Activated CD4-positive, CD25-positive, alpha-beta regulatory T cell treated with anti-CD3 and anti-CD28 coated beads, Interleukin-2, amount 50 U/mL, for 72 hours (primary cell): ENCODE data around the gene CREB3.

Experiments used
- DNase-seq: peaks from one replicate; pipeline ENCODE4 v3.0.0; 2021

Gene CREB3

DNA sequence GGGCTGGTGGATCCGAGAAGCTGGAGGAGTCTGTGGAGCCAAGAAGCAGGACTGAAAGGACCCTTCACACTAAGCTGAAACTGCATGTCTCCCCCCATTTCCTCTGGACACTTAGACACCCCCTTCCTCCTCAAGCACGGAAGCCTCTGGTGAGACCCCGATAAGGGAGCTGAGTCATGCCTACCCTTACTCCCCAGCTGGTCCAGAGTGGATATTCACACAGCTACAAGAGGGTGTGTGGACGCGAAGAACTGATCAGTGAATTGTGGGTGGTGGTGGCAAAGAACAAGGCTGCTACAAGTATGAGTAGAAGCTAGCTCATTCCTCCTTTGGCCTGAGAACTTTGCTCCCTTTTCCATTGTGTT lies 4.8 kb upstream of the CREB3 start:
- no peak for DNase-seq

DNA sequence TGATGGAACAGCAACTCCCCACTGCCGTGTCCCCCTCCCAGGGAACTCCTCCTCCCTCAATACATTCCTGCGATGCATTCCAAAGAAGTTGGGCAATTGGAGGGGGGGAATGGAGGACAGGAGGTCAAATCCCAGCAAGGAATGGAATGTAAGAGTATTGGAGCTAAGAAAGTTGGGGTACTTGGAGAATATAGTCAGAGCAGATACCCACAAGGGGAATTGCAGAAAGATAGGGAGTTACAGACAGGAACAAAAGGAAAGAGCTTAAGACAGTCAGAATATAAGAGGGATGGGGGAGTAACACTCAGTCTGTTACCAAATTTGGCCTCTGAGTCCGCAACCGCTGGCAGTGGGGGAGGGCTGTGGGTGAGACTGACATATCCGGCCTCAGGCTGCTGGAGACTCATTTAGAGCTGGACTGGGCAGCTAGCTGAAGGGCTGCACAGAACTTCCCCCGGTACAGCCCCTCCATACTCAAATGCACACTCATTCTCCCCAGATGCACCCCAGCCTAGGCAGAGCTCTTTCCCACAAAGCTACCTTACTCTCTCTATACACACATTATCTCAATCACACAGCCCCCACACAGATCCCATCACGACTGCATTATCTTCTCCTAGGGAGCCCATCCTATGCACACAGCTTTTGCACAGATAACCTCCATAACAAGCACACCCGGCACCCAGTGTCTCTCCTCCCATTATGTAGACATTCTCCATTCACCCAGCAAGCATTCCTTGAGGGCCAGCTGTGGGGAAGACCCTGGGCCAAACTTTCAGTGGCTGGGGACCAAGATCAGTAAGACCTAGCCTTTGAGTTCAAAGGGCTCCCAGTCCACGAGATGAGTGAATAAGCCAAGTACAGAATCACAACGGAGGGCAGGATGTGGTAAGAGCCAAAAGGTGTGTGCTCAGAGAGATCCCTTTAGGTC lies 4.2 kb upstream of the CREB3 start:
- DNase-seq: peak; percentile 68

DNA sequence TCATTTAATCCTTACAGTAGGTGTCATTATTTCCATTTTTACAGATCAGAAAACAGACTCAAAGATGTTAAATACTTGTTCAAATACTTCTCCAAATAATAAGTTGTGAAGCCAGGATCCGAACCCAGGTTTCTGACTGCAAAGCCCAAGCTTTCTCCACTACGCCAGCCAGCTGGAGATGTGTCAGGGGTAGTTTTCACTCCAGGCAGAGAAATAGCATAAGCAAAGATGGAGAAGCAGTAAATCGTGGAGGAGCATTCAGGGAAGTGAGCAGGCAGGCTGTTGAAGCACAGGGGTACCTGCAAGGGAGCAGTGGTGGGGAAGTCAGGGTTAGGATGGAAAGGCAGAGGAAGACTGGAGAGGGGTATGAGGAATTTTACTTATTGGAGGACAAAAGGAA lies 3.4 kb upstream of the CREB3 start:
- no peak for DNase-seq

DNA sequence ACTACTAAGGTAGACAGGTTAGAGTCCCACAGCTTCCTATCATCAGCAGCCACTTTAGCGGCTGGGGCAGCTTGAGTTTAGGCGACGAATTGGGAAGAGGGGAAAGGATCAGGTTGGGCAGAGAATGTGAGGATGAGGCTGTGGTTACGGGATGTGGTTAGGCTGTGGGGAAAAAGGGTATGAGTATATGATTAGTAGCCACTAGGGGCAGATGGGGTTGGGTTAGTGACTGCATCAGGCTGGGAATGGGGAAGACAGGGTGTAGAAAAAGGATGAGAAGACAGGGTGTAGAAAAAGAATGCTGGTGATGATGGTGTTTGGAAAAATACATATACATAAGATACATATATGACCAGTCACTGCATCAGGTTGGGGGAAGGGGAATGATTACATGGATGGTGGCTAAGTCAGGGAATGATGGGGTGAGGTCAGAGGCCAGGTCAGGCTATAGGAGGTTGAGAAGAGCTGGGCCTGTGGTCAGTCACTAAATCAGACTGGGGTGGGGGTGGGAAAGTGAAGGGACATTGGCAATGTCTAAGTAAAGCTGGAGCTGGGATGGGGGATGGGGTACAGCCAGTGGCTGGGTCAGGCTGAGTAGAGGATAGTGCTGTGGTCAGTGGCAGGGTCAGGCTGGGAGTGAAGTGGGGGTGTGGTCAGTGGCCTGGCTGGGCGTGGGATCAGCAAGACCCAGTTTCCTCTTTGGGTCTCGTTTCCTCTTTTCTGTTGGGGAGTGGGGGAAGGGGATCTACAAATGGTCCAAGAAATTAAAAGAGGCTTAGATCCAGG lies 2.6 kb upstream of the CREB3 start:
- no peak for DNase-seq

DNA sequence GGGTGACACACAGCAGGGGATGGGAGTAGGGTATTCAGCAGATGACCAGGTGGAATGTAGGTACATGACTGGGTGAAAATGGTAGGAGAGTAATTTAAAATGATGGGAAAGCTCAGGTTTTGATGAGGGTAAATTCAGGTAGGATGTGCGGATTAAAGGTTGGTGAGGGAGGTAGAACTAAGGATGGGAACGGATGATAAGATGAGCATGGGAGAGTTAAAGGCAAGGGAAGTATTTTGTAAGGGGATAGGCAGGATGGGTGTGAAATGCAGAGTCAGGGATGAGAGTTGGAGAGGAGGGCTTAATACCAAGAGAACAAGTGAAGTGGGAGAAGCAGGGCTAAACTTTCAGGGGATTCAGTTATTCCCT lies 2.0 kb upstream of the CREB3 start:
- DNase-seq: no peak

DNA sequence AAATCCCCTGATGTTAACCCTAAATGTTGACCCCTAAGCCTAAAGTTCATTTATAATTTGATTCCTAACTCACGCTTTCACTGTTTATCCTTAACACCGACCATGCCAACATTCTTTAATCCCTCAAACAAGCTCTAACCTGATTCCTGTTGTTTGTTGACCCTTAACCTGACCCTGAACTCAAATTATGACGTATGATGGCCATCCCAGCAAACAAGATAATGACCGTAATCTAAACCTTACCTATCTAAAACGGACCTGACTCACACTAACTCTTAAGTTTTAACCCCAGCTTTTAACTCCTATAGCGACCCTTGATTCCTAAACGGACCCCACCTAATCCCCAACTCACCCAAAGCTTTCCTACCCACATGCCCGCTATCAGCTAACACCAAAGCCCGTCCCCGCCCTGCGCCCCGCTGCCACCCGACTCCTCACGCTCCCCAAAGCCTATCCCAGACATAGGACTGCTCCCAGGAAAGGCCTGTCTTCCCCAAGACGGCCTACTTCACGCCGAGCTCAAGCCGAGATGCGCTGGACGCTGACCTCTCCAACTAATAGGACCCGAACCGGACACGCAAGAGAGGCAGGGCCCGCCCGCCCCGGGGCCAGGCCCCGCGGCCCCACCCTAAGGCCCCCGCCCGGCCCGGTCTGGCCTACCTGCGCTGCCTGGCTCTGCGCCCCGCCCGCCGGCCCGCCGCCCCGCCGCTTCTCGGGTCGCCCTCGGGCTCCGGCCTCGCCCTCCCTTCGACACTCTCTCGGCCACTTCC lies 866 bp upstream of the CREB3 start:
- no peak for DNase-seq

DNA sequence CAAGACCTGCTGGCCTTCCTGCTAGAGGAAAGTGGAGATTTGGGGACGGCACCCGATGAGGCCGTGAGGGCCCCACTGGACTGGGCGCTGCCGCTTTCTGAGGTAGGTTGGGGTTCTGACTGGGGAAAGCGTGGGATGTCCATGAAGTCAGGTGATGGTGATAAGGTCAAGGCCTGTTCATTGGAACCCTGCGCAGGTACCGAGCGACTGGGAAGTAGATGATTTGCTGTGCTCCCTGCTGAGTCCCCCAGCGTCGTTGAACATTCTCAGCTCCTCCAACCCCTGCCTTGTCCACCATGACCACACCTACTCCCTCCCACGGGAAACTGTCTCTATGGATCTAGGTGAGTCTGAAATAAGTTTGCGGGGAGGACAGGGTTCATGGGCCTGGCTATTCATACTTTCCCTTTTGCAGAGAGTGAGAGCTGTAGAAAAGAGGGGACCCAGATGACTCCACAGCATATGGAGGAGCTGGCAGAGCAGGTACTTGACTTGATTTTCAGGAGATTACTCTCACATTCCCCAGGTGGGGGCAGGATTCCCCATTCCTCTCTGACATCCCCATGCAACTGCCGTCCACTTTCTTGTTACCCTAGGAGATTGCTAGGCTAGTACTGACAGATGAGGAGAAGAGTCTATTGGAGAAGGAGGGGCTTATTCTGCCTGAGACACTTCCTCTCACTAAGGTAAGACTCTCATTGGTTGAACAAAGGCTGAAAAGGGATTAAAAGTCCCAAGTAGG lies 505 bp downstream of the CREB3 start:
- DNase-seq: no peak

DNA sequence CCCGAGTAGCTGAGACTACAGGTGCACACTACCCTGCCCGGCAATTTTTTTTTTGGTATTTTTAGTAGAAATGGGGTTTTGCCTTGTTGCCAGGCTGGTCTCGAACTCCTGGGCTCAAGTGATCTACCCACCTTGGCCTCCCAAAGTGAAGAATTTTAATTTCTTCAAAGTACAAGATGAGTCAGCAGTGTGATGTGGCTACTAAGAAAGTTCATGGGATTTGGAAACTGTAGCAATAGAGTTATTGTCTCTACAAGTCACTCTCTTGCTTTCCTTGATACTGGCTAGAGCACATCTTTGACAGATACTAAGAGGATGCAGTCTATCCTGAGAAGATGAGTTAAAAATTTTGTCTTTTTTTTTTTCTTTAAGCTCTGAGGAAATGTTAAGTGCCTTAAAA lies 1.6 kb downstream of the CREB3 start:
- DNase-seq: no peak

DNA sequence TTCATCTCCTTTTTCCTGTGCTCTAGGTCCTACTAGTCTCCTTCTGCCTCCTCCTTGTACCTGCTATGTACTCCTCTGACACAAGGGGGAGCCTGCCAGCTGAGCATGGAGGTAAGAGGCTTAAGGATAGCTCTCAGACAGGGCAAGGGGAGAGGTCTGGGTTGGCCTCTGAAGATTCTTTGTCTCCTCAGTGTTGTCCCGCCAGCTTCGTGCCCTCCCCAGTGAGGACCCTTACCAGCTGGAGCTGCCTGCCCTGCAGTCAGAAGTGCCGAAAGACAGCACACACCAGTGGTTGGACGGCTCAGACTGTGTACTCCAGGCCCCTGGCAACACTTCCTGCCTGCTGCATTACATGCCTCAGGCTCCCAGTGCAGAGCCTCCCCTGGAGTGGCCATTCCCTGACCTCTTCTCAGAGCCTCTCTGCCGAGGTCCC lies 3.8 kb downstream of the CREB3 start:
- DNase-seq: peak; percentile 45

DNA sequence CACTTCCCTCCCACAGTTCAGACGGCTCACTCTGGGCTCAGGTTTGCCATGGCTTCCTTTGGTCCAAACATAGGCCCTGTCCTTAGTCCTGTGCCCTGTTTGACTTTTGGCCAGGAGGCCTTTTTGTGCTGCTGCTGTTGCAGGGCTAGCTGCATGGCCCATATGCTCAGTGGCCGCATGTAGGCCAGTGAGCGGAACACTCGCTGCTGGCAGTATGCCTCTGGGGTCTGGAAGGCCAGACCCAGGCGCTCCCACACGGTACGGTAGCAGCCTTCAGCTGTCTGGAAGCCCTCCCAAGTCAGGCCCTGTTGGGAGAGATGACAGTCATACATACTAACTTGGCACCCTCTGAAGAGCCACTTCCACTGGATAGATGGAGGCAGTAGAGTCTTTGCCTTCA lies 4.7 kb downstream of the CREB3 start:
- DNase-seq: no peak

DNA sequence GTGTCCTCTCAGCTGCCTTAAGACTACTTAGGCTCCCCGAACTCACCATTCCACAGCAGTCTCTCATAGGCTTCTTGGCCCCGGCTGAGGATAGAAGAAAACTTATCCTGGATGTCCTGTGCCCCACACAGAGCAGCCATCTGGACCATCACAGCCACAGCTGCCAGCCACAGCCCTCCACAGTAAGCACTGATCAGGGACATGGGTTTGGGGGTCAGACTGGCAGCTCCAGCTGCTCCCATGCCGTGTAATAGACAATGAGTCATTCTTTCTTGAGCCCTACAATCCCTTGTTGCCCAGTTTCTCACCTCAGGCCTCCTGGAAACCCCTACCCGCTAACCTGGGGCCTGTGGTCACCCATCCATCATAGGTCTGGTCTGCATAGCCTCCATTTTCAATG lies 5.7 kb downstream of the CREB3 start:
- no peak for DNase-seq

DNA sequence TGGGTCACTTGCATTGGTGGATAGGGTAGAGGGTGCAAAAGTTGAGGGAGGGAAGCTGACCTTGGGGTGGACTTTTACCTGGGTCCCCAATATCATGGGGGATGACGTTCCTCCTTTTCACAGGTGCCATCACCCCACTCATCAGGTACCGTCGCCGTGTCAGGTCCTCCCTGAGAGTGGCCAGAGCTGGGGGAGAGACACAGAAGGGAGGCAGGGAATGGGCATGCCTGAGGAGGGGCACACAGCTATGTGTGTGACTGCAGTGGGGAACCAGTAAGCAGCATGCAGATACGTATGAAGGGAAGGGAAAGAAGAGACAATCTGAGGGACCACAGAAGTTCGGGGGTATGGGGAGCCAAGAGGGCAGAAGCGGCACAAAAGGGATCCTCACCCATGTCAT lies 6.5 kb downstream of the CREB3 start:
- no peak for DNase-seq

DNA sequence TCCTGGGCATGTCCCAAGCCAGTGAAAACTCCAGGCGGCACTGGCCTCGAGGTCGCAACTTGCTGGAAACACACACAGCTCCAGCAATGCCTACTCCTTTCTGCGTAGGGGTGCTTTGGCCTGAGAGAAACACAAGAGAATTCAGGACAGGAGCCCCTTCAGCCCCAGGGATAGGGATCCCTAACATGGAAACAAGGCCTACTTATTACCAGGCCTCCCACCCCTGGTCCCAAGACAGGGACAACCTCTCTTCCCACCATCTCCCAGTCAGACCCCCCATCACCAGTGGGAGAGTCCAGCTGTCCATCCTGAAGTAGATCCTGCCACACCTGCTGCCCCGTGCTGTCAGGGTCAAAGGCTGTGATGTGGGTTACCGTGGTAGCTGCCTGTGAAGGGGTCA lies 7.8 kb downstream of the CREB3 start:
- no peak for DNase-seq

DNA sequence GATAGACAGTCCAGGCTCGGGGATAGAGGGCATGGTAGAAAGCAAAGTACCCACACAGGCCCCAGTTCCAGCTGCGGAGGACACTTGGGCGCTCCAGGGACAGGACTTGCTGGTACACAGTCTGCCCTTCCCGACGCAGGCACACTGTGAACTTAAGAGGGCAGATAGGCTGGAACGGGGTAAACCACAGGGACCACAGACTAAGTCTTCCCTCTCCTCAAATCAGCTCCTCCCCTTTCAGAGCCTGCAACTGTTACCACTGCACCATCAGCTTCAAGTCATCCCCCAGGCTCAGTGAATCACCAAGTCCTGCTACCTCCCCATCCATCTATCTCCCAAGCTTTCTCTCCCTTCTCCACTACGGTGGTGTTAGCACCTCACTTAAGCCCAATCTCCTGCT lies 9.3 kb downstream of the CREB3 start:
- no peak for DNase-seq

DNA sequence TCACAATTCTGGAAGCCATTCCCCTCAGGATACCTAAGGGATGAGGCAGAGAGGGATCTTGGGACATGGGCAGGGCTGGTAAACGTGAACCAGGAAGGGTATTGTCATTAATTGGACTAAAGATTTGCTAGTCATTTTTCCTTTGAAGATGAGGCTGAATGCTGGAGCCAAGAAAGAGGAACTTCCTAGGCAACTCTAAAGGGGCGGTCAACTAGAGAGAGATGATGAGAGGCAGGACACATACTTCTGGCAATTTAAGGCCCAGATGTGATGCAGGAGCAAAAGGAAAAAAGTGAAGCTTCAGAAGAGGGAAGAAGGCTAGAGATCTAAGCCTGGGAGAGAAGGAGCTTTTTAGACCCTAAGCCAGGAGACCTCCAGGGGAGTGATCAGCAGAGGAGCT lies 11.0 kb downstream of the CREB3 start:
- DNase-seq: no peak

DNA sequence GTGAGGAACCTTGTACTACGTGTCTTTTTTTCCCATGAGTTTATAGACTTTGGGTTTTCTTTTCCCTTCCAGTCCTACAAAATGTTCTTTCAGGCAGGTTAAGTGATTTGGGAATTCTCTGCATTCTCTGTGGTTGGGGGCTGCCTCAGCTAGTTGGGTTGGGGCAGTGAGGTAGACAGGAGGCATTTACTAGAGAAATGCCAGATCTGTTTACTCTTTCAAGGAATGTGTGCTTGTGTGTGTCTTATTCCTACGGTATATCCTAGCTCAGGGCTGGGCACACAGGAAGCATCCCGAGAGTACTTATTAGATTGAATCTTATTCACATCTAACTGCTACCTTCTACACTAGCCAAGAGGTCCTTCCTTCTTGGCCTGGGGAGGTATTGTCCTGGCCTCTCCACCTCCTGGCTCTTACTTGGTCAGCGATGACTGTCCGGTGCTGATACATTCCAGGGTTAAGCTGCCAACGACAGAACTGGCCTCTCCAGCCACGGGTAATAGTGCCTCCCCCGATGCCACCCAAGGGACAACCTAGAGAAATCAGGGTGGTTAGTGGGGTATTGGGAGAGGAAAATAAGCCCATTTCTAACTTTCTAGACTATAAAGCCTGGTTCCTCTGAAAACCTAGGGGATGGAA lies 11.5 kb downstream of the CREB3 start:
- no peak for DNase-seq

DNA sequence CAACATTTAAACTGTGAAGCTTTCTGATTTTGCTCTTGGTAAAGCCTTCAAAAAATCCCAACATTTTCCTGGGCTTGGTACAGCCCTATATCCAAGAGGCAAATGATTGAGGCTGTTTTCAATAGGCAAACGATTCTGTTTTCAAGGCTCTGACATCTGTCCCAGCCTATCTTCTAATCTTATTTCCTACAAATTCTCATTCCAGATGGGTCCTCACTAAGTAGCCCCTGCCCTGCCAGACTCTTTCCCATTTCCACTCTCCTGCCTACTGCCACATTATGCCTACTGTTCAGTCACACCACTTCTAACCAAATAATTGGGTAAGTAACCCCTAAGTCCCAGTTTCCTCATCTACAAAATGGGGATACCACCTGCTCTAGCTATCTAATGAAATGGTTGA lies 13.1 kb downstream of the CREB3 start:
- DNase-seq: no peak

DNA sequence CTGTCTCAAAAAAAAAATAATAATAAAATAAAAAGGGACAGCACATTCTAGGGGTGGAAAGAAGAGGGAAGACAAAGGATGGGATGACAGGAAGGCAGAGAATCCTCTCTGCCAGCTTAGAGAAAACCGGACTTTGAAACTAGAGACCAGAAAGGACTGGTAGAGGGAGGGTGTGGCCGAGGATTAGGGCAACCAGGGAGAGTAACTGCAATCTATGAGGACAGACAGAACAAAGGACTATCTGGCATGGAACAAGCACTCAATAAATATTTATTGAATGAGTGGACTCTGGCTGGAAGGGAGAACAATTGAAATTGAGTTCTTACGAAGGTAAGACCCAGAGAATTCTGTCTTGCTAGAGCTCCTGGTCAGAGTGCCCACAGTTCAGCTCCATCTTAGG lies 14.1 kb downstream of the CREB3 start:
- no peak for DNase-seq

DNA sequence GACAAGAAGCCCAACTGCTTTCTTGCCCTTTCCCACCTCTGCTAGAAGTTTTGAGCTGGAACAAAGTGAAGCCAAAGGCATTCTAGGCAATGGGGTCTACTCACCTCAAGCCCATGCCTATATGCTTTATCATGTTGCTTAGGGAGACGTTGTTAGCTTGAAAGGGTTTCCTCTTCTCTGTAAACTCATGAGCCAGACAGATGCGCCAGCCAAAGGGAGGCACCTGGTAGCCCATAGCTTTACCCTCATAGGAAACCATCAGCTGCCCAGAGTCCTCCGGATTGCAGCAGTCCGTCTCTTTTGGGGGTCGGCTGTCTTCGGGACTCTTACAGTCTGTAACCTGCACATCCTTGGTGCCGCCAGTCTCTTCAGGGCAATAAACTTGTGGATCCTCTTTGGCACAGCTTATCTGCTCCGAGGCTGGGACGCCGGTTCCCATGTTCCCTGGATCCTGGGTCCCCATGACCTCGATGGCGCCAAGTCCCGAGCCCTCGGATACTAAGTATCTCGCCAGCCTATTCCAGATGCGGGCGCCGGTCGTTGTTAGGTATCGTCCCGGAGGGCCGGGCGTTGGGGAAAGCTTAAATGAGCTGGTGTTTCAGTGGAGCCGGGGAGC lies 15.9 kb downstream of the CREB3 start:
- DNase-seq: no peak

DNA sequence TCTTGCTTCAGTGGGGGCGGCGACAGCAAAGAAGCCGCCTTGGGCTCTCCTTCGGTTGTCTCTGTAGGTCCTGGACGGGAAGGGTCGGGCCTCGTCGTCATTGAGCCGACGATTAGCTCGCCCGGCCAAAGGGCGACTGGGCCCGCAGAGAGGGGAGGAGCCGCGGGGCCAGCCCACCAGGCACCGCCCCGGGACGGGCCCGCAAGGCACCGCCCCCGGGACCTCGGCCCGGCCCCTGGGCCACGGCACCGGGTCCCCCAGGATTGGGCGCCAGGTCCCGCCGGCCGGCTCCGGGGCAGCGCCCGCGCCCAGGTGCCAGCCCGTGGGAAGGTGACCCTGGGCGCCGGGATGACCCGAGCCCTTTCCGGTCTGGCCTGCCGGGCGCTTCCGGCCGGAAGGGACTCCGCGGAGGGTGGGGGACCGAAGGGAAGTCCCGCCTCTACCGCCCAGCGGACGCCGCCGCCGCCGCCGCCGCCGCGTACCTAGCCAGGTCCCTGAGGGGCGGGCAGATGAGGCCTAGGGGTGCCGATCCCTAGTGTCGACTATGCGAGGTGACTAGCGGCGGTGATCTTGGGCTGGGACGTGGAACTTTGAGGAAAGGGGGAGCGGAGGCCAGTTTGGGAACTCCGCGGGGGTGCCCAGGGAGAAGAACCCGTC lies 16.5 kb downstream of the CREB3 start, which contains the start of the genes GBA2 and RGP1:
TSS of gene GBA2 (minus strand) at position 371 of the 657 bp plus-strand sequence. CDS start 524 bp downstream, outside the sequence.
TSS of gene RGP1 (plus strand) at position 430 of the 657 bp plus-strand sequence. CDS start 469 bp downstream, outside the sequence.
- peak; percentile 76 for DNase-seq
